ENCODE measurements around the gene CDC42BPB.

DNA sequence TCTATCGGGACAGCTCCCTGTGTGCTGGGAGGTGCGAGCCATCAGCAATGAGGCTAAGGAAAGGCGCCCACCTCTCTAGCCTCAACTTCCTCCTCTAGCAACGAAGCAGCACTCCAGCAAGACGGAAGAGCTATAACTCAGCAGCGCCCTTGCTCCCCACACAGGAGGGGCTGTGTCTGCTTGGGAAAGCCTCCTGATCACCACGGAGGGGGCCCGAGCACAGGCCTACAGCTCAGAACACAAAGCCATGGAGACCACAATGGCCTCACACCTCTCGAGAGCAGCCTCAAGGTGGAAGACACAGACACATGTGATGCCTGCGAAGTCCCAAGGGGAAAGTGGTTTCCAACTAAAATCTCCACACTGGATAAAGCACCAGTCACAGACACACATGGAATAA, 60.4 kb downstream of the CDC42BPB start:
- TF ChIP-seq, protein P1, sequence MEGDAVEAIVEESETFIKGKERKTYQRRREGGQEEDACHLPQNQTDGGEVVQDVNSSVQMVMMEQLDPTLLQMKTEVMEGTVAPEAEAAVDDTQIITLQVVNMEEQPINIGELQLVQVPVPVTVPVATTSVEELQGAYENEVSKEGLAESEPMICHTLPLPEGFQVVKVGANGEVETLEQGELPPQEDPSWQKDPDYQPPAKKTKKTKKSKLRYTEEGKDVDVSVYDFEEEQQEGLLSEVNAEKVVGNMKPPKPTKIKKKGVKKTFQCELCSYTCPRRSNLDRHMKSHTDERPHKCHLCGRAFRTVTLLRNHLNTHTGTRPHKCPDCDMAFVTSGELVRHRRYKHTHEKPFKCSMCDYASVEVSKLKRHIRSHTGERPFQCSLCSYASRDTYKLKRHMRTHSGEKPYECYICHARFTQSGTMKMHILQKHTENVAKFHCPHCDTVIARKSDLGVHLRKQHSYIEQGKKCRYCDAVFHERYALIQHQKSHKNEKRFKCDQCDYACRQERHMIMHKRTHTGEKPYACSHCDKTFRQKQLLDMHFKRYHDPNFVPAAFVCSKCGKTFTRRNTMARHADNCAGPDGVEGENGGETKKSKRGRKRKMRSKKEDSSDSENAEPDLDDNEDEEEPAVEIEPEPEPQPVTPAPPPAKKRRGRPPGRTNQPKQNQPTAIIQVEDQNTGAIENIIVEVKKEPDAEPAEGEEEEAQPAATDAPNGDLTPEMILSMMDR (IDR thresholded peaks at IDR 0.05), result no peak
- TF ChIP-seq POLR2A (IDR thresholded peaks at IDR 0.05), result no peak
